ENCODE results near the gene STAMBPL1.

Gene STAMBPL1

DNA sequence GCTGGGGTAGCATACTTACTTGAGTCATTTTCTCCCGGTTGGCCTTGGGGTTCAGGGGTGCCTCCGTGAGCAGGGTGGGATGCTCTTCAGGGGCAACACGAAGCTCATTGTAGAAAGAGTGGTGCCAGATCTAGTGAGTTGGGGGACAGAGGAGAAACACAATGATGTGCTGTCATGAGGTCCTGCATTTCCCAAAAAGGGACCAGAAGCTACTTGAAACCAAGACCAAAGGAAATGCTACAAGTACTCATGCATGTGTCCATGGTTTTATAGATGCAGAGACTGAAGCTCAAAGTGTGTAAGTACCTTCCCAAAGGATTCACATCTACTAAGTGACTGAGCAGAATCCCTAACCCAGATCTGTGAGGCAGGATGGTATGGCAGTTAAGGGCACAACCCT, 63.7 kb downstream of the STAMBPL1 start:
- in situ Hi-C loops (cut with MboI; ENCODE audit: low sequenced_read_pairs), result loop anchor here (25.0 kb wide), 1 partner anchor 269 kb away; the partner anchor contains the start of gene CH25H

GRCh38 chr10:88944813-88945212, 64.8 kb downstream of the STAMBPL1 start:
- in situ Hi-C loops (cut with MboI; ENCODE audit: low sequenced_read_pairs), result loop anchor here (25.0 kb wide), 1 partner anchor 267 kb away; the partner anchor contains the start of gene CH25H

DNA sequence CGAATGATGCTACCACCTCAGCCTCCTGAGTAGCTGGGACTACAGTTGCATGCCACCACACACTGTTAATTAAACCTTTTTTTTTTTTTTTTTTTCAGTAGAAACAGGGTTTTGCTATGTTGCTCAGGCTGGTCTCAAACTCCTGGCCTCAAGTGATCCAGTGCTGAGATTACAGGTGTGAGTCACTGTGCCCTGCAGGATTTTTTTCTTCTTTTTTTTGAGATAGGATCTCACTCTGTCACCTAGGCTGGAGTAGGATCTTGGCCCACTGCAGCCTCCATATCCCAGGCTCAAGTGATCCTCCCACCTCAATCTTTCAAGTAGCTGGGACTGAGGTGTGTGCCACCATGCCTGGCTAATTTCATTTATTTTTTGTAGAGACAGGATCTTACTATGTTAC, 66.2 kb downstream of the STAMBPL1 start:
- in situ Hi-C loops (cut with MboI; ENCODE audit: low sequenced_read_pairs), result loop anchor here (25.0 kb wide), 1 partner anchor 266 kb away; the partner anchor contains the start of gene CH25H

DNA sequence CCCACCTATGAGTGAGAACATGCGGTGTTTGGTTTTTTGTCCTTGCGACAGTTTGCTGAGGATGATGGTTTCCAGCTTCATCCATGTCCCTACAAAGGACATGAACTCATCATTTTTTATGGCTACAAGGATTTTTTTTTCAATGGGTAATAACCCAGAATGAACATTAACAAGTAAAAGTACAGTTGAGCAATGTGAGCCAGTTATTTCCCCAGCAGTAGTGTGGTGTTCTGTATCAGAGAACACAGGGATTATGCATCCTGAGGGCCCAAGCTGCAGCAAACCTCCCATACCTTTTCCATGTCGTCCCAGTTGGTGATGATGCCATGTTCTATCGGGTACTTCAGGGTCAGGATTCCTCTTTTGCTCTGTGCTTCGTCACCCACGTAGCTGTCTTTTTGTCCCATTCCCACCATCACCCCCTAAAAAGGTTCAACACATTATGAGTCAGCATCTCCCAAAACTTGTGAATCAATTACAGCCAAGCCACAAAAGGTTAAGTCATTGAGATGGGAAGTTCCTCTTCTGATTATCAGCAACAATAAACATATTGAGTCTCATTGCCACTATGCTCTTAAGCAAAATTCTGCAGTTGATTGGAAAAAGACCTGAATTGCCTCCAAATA, 67.0 kb downstream of the STAMBPL1 start:
- in situ Hi-C loops (cut with MboI; ENCODE audit: low sequenced_read_pairs), result loop anchor here (25.0 kb wide), 1 partner anchor 265 kb away; the partner anchor contains the start of gene CH25H

- in situ Hi-C loops (cut with MboI; ENCODE audit: low sequenced_read_pairs), result loop anchor here (25.0 kb wide), 1 partner anchor 263 kb away; the partner anchor contains the start of gene CH25H
These were observed 69.0 kb downstream of the STAMBPL1 start for GRCh38 chr10:88949051-88949450.

GRCh38 chr10:88949912-88950837, 70.1 kb downstream of the STAMBPL1 start:
- in situ Hi-C loops (cut with MboI; ENCODE audit: low sequenced_read_pairs), result loop anchor here (25.0 kb wide), 1 partner anchor 262 kb away; the partner anchor contains the start of gene CH25H

DNA sequence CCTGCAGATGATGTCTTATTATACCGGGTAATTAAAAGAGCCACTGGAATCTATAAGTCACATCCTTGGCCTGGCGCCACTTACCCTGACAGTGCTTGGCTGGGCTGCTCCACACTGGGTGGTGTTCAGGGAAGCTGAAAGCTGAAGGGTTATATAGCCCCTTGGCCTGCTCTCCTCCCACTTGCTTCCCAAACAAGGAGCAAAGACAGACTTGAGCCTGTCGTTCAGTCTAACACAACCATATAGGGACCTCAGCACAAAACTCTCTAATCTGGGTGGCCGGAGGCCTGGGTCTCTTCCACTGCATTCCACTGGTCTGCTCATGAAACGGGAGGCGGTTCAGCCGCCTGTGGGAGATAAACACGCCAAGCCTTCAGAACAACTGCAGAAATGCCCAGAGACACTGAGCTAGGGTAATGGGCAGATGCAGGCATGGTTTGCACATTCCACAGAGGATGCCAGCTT, 72.6 kb downstream of the STAMBPL1 start, which contains the start of gene ACTA2:
Gene ACTA2, minus strand, starts transcription at position 127 of the 465 bp plus-strand sequence. CDS start 3,843 bp downstream, outside the sequence.
- in situ Hi-C loops (cut with MboI; ENCODE audit: low sequenced_read_pairs), result no loop called here

DNA sequence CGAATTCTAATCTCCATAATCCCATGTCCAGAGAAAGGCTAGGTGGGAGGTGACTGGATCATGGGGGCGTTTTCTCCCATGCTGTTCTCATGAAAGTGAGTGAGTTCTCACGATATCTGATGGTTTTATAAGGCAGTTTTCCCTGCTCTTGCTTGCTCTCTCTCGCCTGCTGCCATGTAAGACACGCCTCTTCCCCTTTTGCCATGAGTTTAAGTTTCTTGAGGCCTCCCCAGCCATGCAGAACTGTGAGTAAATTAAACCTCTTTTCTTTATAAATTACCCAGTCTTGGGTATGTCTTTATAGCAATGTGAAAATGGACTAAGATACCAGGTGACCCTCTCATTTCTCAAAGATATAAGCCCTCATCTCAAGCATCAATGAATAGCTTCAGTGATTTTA, 73.6 kb downstream of the STAMBPL1 start:
- in situ Hi-C loops (cut with MboI; ENCODE audit: low sequenced_read_pairs), result no loop called here

DNA sequence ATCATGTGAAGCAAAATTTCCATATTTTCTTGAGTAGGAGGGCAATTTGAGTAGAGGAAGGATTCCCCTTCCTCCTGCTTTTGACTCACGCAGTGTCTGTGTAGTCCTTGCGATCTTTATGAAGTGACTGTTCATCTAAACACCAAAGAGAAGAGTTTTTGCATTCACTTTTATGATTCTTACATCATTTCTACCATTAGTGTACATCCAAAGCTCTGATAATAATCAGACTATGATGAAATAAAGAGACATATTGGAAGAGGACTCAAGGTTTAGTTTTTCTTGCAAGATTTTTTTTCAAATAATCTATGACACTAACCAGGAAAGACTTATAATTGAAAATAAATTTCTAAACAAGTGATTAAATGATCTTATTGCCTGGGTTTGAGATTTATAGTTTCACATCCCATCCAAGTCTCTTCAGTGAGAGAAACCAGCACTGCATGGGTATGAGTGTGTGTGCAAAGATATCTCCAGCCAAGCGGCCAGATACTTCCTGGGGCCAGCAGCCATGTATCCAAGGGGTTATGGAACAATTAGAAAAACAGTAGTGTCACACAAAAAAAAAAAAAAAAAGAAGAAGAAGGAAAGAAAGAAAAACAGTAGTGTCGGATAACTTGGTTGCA, 74.5 kb downstream of the STAMBPL1 start:
- in situ Hi-C loops (cut with MboI; ENCODE audit: low sequenced_read_pairs), result no loop called here

DNA sequence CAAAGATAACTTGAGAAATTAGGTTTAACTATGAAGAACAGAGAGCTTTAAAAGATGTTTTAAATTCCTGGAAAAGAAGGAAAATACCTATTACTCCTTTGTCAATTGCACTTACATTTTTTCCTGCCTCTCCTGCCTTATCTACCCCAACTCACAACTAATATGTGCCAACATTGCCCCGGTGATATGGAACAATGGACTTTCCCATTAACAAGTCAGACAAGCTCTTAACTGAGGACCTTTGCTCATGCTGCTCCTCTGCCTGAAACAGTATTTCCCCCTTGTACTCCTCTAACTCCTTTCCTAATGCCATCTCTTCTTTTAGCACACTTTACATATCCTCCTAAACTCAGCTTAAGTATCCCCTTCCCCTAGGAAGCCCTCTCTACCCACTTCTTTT, 77.3 kb downstream of the STAMBPL1 start:
- in situ Hi-C loops (cut with MboI; ENCODE audit: low sequenced_read_pairs), result no loop called here

- in situ Hi-C loops (cut with MboI; ENCODE audit: low sequenced_read_pairs), result no loop called here
These were observed 78.7 kb downstream of the STAMBPL1 start for GRCh38 chr10:88958721-88959120.

GRCh38 chr10:88960802-88961201, 80.8 kb downstream of the STAMBPL1 start:
- in situ Hi-C loops (cut with MboI; ENCODE audit: low sequenced_read_pairs), result no loop called here

- in situ Hi-C loops (cut with MboI; ENCODE audit: low sequenced_read_pairs), result no loop called here
These were observed 81.2 kb downstream of the STAMBPL1 start for GRCh38 chr10:88961266-88961665.

GRCh38 chr10:88962336-88962735, 82.3 kb downstream of the STAMBPL1 start:
- in situ Hi-C loops (cut with MboI; ENCODE audit: low sequenced_read_pairs), result no loop called here

DNA sequence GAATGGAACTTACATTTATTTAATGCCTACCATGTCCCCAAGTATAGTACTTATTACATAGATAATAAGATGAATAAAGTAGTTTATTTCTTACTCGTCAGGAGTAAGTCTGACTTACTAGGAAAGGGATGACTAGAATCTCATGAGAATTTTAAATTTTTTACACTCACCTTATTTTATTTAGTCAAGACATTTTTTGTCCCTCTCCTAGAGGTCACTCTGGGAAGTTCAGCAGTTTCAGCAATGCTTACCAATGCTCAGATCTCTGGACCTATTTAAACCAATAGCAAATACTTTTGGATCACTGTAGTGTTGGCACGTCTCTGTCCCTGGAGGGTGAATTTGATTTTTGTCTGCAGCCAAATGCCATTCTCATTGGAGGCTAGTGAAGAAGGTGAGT, 83.3 kb downstream of the STAMBPL1 start:
- in situ Hi-C loops (cut with MboI; ENCODE audit: low sequenced_read_pairs), result no loop called here

GRCh38 chr10:88964360-88964759, 84.3 kb downstream of the STAMBPL1 start:
- in situ Hi-C loops (cut with MboI; ENCODE audit: low sequenced_read_pairs), result no loop called here

- in situ Hi-C loops (cut with MboI; ENCODE audit: low sequenced_read_pairs), result no loop called here
These were observed 84.9 kb downstream of the STAMBPL1 start for GRCh38 chr10:88964869-88965415.

DNA sequence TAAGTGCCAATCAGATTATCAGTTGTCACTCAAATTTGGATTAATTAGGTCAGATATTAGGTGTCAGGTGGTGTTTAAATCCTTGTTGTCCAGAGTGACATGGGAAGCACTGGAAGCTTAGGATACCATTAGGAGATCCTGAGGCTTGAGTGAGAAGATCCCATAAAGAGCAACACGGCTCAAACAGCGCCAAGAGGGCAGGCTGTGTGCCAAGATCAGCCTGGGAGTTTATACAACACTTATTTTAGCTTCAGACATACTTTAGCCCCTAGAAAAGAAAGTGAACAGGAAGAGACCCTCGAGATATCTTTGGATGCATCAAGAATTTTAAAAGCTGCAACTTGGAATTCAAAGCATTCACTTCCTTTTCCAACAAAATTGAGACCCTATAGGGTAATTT, 86.8 kb downstream of the STAMBPL1 start:
- in situ Hi-C loops (cut with MboI; ENCODE audit: low sequenced_read_pairs), result no loop called here

DNA sequence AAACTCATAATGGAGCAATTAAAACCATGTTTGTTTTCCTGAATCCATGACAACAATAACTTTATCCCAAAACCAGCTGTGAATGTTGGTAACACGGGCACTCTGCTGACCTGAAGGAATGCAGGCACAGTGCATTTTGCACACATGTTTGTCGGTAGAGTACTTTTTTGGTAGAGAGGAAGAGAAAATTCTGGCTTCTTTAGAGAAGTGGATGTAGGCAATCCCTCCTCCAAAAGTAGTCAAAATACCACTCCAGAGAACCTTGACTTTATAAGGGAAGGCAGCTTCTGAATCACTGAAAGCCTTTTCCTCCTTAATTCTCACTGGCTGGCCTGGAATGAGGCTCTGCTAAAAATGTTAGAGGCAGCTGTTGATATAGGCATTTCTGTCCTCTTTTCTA, 88.3 kb downstream of the STAMBPL1 start:
- in situ Hi-C loops (cut with MboI; ENCODE audit: low sequenced_read_pairs), result no loop called here

- in situ Hi-C loops (cut with MboI; ENCODE audit: low sequenced_read_pairs), result no loop called here
These were observed 91.4 kb downstream of the STAMBPL1 start for GRCh38 chr10:88971221-88972061.

Data from HL-60/S4 treated with retinoic acid at 250 ng/mL for 4 days and 3 days (cell line).